SJSA1 (cell line): ENCODE data around the gene GUK1. TPM values are rescaled to one million over a fixed set of nuclear protein-coding genes. Genes with fewer than 3 reads are reported as not detected.

ENCODE experiments used
- DNase-seq, 2 experiments: peaks; one replicate each; pipeline ENCODE4 v3.0.0-alpha.2; 2015 to 2020; ENCODE audit warnings: low spot score in 2 of 2, low read depth in 1 of 2
- H3K27ac ChIP-seq: fragments of 250-450 bp; sonication (Bioruptor Pico); 2 replicates; pipeline ENCODE4 v1.5.1; 2020; ENCODE audit warnings: mild to moderate bottlenecking, moderate library complexity
- H3K27me3 ChIP-seq: fragments of 250-450 bp; sonication (Bioruptor Pico); replicated peaks from 2 replicates; pipeline ENCODE4 v1.5.1; 2020; ENCODE audit warnings: mild to moderate bottlenecking, moderate library complexity
- H3K36me3 ChIP-seq: fragments of 250-450 bp; sonication (Bioruptor Pico); 2 replicates; pipeline ENCODE4 v1.5.1; 2020; ENCODE audit warnings: mild to moderate bottlenecking
- H3K4me1 ChIP-seq: fragments of 250-450 bp; sonication (Bioruptor Pico); replicated peaks from 2 replicates; pipeline ENCODE4 v1.6.1; 2021; ENCODE audit warnings: mild to moderate bottlenecking
- H3K4me3 ChIP-seq: fragments of 250-450 bp; sonication (Bioruptor Pico); 2 replicates; pipeline ENCODE4 v1.5.1; 2020; ENCODE audit warnings: mild to moderate bottlenecking
- H3K9me3 ChIP-seq: fragments of 250-450 bp; sonication (Bioruptor Pico); replicated peaks from 2 replicates; pipeline ENCODE4 v1.5.1; 2020; ENCODE audit warnings: mild to moderate bottlenecking
- total RNA-seq: library from RNA; depleted of rRNA; stranded (reverse); fragments of >200 nt; shearing (Covaris generic); gene quantifications from 2 replicates; pipeline ENCODE4 v1.2.3, GENCODE V29; 2014

Gene GUK1
- total RNA-seq, 1 experiment from 2014 or later, result 334 TPM

DNA sequence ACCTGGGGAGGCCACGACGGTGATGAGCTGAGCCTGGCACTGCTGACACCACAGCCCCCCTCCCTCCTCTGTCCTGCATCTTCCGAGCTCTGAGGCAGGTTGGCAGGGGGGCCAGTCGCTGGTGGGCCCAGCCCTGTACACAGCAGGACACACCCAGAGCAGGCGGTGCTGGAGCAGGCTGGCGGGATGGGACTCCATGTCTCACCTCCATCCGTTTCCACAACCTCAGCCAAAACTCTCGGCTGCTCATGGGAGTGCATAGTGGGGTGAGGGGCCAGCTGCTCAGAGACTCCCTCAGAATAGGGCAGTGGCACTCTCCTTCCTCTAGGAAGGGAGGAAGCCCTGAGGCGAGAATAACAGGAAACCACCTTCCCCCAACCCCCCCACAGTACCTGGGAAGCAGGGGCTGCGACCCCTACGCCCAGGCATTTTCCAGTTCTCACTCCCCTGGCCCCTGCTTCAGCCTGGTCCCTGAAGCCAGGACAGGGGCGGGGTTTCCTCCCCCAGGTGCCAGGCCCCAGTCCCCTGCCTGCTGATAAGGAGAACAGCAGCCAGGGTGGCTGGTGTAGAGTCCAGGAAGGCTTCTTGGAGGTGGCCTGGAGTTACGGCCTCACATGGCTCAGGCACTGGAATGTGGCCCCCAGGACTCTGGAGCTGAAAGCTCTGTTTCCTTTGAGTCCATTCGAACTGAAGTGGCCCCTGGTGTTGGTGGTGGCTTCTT is 22.4 kb downstream of the GUK1 start:
- Histone ChIP-seq H3K27ac (no peak overlapping the region), H3K4me3 (no peak overlapping the region)
- no peak for DNase-seq

DNA sequence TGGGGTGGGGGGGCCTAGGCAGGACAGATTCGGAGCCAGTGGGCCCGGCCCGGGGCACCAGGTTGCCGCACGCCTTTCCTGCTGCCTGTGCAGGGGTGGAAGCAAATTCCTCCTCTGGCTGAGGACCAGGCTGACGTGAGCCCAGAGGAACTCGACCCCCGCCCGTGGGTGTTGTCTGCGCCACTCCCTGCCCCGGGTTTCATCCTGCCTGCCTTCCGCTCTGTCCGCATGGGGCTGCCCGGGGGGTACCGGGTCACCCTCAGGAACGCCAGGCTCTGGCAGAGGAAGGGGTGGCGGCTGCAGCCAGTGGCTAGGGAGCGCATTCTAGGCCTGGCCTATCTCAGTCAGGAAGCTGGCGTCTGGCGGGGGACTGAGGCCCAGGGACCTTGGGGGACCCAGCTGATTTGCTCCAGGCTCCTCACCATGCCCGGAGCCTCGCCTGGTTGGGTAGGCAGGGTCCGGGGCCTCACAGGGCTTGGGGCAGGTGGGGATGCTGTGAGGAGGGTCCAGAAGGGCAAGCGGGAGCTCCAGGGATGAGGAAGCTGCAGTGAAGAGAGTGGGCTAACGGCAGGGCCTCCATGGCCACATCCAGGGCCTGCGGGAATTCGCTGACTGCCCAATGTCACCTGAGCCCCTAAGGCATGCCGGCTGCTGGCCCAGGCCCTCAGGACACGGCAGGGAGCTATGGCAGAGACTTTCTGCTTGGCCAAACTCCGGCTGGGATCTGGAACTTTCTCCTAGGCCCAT is 23.1 kb downstream of the GUK1 start:
- Histone ChIP-seq H3K27me3 (no peaks in the 10 kb centered on the region), H3K36me3 (peaks cover 3% of the 10 kb centered on the region), H3K4me3 (no peak overlapping the region), H3K4me1 (peaks cover 10% of the 10 kb centered on the region), H3K9me3 (no peaks in the 10 kb centered on the region), H3K27ac (no peak overlapping the region)
- no peak for DNase-seq

More for the DNA sequence above, 22.4 kb downstream of the GUK1 start:
- Histone ChIP-seq H3K36me3 (peaks cover 3% of the 10 kb centered on the region), H3K9me3 (no peaks in the 10 kb centered on the region), H3K4me1 (peaks cover 10% of the 10 kb centered on the region), H3K27me3 (no peaks in the 10 kb centered on the region)

DNA sequence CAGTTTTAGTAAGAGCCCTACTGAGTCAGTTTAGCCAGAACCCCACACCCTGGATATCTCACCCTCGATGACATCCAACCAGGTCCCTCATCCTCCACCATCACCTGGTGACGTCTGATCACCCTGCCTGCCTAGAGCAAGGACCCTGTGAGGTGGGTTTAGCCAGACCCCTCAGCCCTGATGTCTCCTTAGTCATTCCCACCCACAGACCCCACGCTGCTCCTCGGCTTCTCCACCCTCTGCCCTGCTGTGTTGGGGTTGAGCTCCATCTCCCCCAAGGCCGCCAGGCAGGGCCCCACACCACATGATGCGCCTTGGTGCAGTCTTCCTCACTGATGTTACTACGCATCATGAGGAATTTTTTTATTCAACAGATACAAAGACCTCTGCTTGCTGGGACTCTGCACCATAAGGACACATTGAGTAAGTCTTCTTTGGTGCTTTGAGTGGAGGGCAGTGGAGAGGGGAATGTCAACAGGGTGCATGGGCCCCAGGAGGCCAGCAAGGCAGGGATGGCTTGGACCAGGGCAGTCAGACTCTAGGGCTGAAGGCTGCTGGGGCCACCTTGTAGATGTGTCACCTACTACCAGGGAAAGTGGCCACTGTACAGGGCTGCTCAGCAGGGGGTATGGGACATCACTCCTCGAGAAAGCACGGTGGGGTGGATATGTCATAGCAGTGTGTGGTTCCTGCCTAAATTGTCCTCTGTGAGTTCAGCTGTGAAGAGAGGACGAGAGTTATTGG is 23.9 kb downstream of the GUK1 start:
- no peak for DNase-seq
- Histone ChIP-seq H3K27me3 (no peaks in the 10 kb centered on the region), H3K36me3 (peaks cover 3% of the 10 kb centered on the region), H3K4me1 (peaks cover 10% of the 10 kb centered on the region), H3K4me3 (no peak overlapping the region), H3K27ac (no peak overlapping the region), H3K9me3 (no peaks in the 10 kb centered on the region)

DNA sequence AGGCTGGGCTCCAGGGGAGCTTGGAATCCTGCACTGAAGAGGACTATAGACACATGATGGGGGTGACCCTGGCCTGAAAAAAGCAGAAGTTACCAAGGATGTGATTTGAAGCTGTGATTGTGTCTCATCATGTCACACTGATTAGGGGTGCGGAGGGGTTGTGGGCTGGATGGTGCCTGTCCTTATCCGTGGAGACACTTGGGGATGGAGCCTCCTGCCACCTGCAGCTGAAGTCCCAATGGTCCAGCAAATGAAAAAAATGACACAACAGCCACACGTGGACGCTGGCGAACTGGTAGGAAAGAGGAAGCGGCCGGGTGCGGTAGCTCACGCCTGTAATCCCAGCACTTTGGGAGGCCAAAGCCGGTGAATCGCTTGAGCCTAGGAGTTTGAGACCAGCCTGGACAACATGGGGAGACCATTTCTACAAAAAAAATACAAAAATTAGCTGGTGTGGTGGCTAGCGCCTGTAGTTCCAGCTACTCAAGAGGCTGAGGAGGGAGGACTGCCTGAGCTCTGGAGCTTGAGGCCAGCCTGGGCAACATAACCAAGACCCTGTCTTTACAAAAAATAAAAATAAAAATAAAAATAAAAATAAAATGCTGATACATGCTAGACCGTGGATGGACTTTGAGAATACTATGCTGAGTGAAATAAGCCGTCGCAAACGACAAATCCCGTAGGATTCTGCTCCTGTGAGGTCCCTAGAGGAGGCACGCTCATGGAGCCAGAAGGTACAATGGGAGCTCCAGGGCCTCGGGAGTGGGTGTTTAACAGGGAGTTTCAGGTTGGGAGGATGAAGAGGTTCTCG is 24.7 kb downstream of the GUK1 start:
- Histone ChIP-seq H3K9me3 (no peaks in the 10 kb centered on the region), H3K36me3 (peaks cover 3% of the 10 kb centered on the region), H3K4me3 (peak overlapping the region; percentile 98), H3K27ac (peak overlapping the region; percentile 39; the same call in 1 of the 2 replicates), H3K4me1 (peaks cover 10% of the 10 kb centered on the region), H3K27me3 (no peaks in the 10 kb centered on the region)
- DNase-seq, result peak in 1 of 2 experiments; percentile 78

DNA sequence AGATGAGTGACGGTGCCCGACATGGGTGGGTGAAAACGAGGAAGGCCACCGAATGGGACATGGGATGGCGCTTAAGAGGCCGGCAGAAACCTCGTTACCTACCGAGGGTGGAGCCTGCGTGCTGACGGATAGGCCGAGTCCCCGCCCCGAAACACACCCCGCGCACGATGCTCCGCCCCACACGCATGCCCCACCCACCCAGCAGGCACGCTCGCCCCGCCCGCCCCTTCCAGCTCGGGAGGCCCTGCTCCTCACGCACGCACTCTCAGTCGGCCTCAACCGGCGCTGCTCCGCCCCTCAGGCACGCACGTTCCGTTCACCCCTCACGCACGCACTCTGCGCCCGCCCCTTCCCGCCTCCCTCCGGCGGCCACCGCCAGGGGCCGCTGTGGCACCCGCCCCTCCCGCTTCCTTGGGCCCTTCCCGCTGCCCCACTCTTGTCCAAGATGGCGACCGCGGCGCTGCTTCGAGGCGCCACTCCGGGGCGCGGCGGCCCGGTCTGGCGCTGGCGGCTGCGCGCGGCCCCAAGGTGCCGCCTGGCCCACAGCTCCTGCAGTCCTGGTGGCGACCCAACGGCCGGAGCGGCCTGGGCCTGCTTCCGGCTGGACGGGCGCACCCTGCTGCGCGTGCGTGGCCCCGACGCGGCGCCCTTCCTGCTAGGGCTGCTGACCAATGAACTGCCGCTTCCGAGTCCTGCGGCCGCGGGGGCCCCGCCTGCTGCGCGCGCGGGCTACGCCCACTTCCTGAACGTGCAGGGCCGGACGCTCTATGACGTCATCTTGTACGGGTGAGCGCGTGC is 25.5 kb downstream of the GUK1 start, which contains the start of gene IBA57:
IBA57 (plus strand) TSS at position 433 of the 798 bp plus-strand sequence; CDS start at position 446, 13 bp downstream.
- Histone ChIP-seq H3K4me3 (peak within 1 kb of the TSS; percentile 98), H3K4me1 (peaks cover 10% of the 10 kb centered on the region), H3K9me3 (no peaks in the 10 kb centered on the region), H3K27me3 (no peaks in the 10 kb centered on the region), H3K36me3 (peaks cover 3% of the 10 kb centered on the region), H3K27ac (peak within 1 kb of the TSS; percentile 100)
- DNase-seq, result peak; percentile 96 to 99

DNA sequence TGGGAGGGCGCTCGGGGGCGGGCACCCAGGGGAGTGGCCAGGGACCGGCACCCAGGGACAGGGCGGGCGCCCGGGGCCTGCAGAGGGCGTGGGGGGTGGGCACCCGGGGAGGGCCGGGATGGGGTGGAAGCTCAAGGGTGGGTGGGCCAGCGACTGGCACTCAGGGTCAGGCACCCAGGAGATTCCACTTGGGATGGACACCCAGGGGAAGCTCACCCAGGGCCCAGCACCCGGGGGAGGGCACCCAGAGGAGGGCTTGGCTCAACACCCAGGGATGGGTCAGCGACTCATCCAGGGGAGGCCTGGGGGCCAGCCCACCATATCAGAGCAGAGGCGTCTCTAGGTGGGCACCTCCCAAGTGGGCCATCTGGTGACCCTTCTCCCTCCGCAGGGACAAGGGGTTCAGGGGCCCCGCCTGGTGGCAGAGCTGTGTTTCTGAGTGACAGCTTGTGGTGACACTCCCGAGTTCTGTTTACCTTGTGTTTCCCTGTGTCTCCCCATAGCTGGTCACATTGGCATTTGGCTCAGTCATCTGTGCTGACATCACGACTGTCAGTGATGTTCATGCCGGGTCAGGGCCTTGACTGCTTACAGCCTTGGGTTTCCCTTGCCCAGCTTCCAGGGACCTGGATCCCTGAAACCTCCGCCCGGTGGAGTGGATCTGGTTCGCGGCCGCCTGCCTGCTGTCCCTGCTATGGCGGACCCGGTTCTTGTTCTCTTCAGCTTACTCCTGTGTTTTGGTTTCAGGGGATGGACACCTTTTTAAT is 26.3 kb downstream of the GUK1 start:
- Histone ChIP-seq H3K4me3 (peak overlapping the region; percentile 98), H3K27me3 (no peaks in the 10 kb centered on the region), H3K9me3 (no peaks in the 10 kb centered on the region), H3K4me1 (peaks cover 10% of the 10 kb centered on the region), H3K36me3 (peaks cover 3% of the 10 kb centered on the region), H3K27ac (peak overlapping the region; percentile 100)
- DNase-seq, result peak; percentile 73 to 79

DNA sequence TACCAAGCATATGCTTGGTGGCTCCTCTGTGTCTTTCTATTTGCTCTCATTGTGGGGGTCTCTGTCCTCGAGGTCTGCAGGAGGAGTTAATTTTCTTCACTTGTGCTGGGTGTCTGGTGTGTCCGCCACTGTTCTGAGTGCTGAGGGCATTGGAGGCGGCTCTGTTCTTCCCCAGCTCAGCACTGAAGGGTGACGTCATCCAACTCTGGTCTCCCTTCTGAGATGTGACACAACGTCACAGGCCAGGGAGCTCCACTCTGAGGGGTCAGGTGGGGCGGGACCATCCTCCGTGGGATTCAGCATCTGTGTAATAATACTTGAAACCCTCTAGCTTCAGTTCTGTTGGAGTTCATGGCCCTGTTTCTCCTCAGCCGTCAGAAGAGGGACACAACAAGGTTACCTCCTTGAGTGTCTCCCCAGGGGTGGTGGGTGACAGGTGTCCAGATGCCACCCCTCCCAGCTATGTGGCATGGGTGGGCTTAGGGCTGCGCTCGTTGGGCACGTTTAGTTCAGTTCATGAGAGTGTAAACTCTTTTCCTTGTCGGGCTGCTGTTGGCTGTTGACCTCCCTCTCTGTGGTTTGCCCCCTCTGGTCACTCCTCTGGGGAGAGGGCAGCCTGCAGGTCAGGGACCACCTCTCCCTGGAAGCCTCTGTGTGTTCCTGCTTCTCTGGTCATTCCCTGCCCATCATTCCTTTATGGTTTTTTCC is 28.6 kb downstream of the GUK1 start:
- peaks cover 10% of the 10 kb centered on the region for H3K4me1 ChIP-seq
- no peaks in the 10 kb centered on the region for H3K9me3 ChIP-seq
- H3K27me3 ChIP-seq, result no peaks in the 10 kb centered on the region
- no peak overlapping the region for H3K4me3 ChIP-seq
- DNase-seq, result no peak
- H3K27ac ChIP-seq, result no peak overlapping the region
- H3K36me3 ChIP-seq, result peaks cover 3% of the 10 kb centered on the region

DNA sequence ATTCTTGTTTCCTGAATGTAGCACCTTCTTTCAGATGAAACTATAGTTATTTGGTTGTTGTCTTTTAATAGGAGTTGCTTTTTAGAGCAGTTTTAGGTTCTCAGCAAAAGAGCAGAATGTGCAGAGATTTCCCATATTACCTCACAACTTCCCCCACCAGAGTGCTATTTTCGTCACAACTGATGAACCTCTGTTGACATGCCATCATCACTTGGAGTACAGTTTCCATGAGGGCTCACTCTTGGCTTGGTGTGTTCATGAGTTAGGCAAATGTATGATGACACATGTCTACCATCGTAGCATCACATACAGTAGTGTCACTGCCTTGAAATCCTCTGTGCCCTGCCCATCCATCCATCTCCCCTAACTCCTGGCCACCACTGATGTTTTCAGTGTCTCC is 29.3 kb downstream of the GUK1 start:
- Histone ChIP-seq H3K4me3 (no peak overlapping the region), H3K36me3 (peaks cover 3% of the 10 kb centered on the region), H3K4me1 (peaks cover 10% of the 10 kb centered on the region), H3K9me3 (no peaks in the 10 kb centered on the region), H3K27ac (no peak overlapping the region), H3K27me3 (no peaks in the 10 kb centered on the region)
- no peak for DNase-seq

DNA sequence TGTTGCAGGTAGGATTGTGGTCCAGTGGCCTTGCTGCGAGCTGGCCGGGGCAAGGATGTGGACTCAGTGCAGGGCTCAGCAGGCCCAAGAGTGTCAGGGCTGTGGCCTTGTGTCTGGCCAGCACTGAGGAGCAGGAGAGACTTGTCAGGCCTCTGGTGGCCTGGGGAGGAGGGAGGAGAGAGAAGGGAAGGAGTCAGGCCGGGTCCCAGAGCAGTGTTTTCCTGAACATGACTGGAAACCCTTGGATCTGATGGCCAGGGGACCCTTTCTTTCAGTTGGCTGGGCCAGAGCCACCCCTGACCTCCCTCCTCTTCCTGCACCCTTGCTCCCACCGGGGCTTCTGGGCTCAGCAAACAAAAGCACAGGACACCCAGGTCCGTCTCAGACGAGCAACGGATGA is 30.6 kb downstream of the GUK1 start:
- Histone ChIP-seq H3K4me1 (peaks cover 7% of the 10 kb centered on the region), H3K27me3 (no peaks in the 10 kb centered on the region), H3K9me3 (0 out of 2 replicates have a peak, but pooled peaks cover 2% of the 10 kb centered on the region), H3K36me3 (peaks cover 6% of the 10 kb centered on the region), H3K27ac (no peak overlapping the region), H3K4me3 (no peak overlapping the region)
- no peak for DNase-seq

DNA sequence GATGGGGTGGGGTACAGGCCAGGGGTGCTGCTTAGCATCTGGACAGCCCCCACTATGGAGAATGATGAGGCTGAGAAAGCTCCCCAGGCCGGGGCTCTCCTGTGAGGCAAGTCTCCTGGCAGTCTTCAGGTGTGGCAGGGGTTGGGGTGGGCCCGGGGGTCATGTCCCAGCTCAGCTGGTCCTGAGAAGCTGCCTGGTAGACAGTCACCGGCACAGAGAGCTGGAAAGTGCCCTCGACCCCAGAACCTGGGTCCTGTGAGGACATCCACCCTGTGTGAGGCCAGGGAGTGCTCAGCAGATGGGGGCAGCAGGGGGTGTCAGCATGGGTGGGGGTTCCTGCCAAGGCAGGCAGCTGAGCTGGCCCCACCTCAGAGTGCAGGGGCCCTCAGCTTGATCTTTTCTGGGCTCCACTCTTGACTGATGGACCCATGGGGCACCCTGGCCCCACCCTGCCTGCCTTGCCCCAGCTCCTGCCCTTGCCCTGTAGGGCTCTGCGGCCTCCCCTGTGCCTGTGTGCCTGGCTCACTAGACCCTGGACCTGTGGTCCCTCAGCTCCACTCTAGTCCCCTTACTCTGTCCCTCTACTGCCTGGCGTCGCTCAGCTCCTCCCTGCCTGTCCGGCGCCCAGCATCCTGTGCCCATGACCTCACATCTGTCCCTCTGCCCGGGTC is 31.3 kb downstream of the GUK1 start:
- H3K9me3 ChIP-seq, result 0 out of 2 replicates have a peak, but pooled peaks cover 2% of the 10 kb centered on the region
- peaks cover 4% of the 10 kb centered on the region; the same call in 1 of the 2 replicates for H3K36me3 ChIP-seq
- no peak overlapping the region for H3K4me3 ChIP-seq
- no peak for DNase-seq
- H3K4me1 ChIP-seq, result peaks cover 5% of the 10 kb centered on the region
- H3K27ac ChIP-seq, result no peak overlapping the region
- H3K27me3 ChIP-seq, result no peaks in the 10 kb centered on the region
